GM21825 (cell line): ENCODE measurements around the gene BLNK.
A peak's percentile ranks its signal among the peaks of the same experiment; 100 is the strongest.
"Not testable (repeated sequence)": the region's sequence is repeated elsewhere in the genome, so short reads cannot be mapped to it uniquely, and the experiment has no call there.

ENCODE experiments used
- ATAC-seq: cut with Tn5 transposase; IDR thresholded peaks from one replicate; pipeline ENCODE4 v1.9.1; 2021; ENCODE audit warnings: mild to moderate bottlenecking, moderate library complexity; ENCODE audit not compliant: unreplicated experiment

BLNK gene

GRCh38 chr10:96271016-96271815 lies at the start of gene BLNK:
Gene BLNK, minus strand, starts transcription at chr10:96271569. Its CDS starts 171 bp downstream, at chr10:96271398.
- peak; percentile 64 for ATAC-seq

GRCh38 chr10:96319754-96320474 lies 48.5 kb upstream of the BLNK start:
- ATAC-seq: no peak

GRCh38 chr10:96317067-96317833 lies 45.9 kb upstream of the BLNK start:
- no peak for ATAC-seq

- no peak for ATAC-seq
Measured at GRCh38 chr10:96313344-96313743, 42.0 kb upstream of the BLNK start.

- ATAC-seq: no peak
Measured at GRCh38 chr10:96311180-96311715, 39.9 kb upstream of the BLNK start.

GRCh38 chr10:96310321-96310669 lies 38.9 kb upstream of the BLNK start:
- ATAC-seq: no peak

GRCh38 chr10:96309628-96310320 lies 38.4 kb upstream of the BLNK start:
- no peak for ATAC-seq

GRCh38 chr10:96308854-96309253 lies 37.5 kb upstream of the BLNK start:
- not testable (repeated sequence) for ATAC-seq

- peak; percentile 61 for ATAC-seq
Measured at GRCh38 chr10:96306516-96306915, 35.1 kb upstream of the BLNK start.

- no peak for ATAC-seq
Measured at GRCh38 chr10:96305019-96305418, 33.6 kb upstream of the BLNK start.

GRCh38 chr10:96304230-96304629 lies 32.9 kb upstream of the BLNK start, which contains the start of gene DNTT:
Gene DNTT, plus strand, starts transcription at chr10:96304434. Its CDS starts 64 bp downstream, at chr10:96304498.
- ATAC-seq: no peak

- ATAC-seq: no peak
Measured at GRCh38 chr10:96301616-96302015, 30.2 kb upstream of the BLNK start.

- no peak for ATAC-seq
Measured at GRCh38 chr10:96299383-96299782, 28.0 kb upstream of the BLNK start.

GRCh38 chr10:96298362-96298761 lies 27.0 kb upstream of the BLNK start:
- no peak for ATAC-seq

GRCh38 chr10:96297486-96297885 lies 26.1 kb upstream of the BLNK start:
- no peak for ATAC-seq

GRCh38 chr10:96295475-96295874 lies 24.1 kb upstream of the BLNK start:
- ATAC-seq: no peak

- peak; percentile 37 for ATAC-seq
Measured at GRCh38 chr10:96292971-96293920, 21.9 kb upstream of the BLNK start.

- ATAC-seq: no peak
Measured at GRCh38 chr10:96290368-96291133, 19.2 kb upstream of the BLNK start.
